ENCODE results near the gene QSOX2.

- TF ChIP-seq, protein P1, sequence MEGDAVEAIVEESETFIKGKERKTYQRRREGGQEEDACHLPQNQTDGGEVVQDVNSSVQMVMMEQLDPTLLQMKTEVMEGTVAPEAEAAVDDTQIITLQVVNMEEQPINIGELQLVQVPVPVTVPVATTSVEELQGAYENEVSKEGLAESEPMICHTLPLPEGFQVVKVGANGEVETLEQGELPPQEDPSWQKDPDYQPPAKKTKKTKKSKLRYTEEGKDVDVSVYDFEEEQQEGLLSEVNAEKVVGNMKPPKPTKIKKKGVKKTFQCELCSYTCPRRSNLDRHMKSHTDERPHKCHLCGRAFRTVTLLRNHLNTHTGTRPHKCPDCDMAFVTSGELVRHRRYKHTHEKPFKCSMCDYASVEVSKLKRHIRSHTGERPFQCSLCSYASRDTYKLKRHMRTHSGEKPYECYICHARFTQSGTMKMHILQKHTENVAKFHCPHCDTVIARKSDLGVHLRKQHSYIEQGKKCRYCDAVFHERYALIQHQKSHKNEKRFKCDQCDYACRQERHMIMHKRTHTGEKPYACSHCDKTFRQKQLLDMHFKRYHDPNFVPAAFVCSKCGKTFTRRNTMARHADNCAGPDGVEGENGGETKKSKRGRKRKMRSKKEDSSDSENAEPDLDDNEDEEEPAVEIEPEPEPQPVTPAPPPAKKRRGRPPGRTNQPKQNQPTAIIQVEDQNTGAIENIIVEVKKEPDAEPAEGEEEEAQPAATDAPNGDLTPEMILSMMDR (IDR thresholded peaks at IDR 0.05): no peak
- no peak for TF ChIP-seq POLR2A (IDR thresholded peaks at IDR 0.05)
- no peak for TF ChIP-seq EP300 (IDR thresholded peaks at IDR 0.05)
Observed at GRCh38 chr9:136209232-136209631, 36.4 kb downstream of the QSOX2 start.

Data from suprapubic skin (tissue), 3 donors.